C4-2B (cell line): ENCODE measurements around the gene GSK3A.

ENCODE experiments used
- H3K27ac ChIP-seq: fragments of 450-650 bp; 2 replicates; pipeline ENCODE4 v1.5.1; 2017
- ZFX ChIP-seq: fragments of 450-650 bp; IDR thresholded peaks from 2 replicates; pipeline ENCODE4 v1.6.1; 2017
- TF ChIP-seq, protein P1 (sequence below): fragments of 450-650 bp; conservative IDR thresholded peaks from 2 replicates; pipeline ENCODE4 v1.5.1; 2017; ENCODE audit warnings: mild to moderate bottlenecking

The GSK3A gene

GRCh38 chr19:42275103-42275502, 32.7 kb upstream of the GSK3A start:
- H3K27ac ChIP-seq: no peak overlapping the region
- TF ChIP-seq, protein P1, sequence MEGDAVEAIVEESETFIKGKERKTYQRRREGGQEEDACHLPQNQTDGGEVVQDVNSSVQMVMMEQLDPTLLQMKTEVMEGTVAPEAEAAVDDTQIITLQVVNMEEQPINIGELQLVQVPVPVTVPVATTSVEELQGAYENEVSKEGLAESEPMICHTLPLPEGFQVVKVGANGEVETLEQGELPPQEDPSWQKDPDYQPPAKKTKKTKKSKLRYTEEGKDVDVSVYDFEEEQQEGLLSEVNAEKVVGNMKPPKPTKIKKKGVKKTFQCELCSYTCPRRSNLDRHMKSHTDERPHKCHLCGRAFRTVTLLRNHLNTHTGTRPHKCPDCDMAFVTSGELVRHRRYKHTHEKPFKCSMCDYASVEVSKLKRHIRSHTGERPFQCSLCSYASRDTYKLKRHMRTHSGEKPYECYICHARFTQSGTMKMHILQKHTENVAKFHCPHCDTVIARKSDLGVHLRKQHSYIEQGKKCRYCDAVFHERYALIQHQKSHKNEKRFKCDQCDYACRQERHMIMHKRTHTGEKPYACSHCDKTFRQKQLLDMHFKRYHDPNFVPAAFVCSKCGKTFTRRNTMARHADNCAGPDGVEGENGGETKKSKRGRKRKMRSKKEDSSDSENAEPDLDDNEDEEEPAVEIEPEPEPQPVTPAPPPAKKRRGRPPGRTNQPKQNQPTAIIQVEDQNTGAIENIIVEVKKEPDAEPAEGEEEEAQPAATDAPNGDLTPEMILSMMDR: no peak
- TF ChIP-seq ZFX: no peak

DNA sequence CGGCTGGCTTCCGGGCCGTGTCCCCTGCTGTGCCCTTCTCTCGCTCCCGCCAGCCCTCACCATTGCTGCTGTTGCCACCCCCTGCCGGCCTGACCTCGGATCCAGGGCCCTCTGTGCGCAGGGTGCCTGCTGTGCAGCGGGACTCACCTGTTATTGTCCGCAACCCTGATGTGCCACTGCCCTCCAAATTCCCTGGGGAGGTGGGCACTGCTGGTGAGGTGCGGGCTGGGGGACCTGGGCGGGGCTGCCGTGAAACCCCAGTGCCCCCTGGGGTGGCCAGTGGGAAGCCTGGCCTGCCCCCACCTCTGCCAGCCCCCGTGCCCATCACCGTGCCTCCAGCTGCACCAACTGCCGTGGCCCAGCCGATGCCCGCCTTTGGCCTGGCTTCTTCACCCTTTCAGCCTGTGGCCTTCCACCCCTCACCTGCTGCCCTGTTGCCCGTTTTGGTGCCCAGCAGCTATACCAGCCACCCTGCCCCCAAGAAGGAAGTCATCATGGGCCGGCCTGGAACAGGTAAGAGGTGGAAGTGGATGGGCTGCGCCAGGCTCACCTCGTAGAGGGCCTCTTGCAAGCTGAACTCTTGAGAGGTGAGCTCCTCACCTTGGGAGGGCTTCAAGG, 31.8 kb upstream of the GSK3A start:
- H3K27ac ChIP-seq: no peak overlapping the region
- TF ChIP-seq ZFX: no peak
- TF ChIP-seq, protein P1: no peak

GRCh38 chr19:42273407-42274064, 31.1 kb upstream of the GSK3A start:
- no peak overlapping the region for H3K27ac ChIP-seq
- TF ChIP-seq, protein P1: no peak
- TF ChIP-seq ZFX: no peak

DNA sequence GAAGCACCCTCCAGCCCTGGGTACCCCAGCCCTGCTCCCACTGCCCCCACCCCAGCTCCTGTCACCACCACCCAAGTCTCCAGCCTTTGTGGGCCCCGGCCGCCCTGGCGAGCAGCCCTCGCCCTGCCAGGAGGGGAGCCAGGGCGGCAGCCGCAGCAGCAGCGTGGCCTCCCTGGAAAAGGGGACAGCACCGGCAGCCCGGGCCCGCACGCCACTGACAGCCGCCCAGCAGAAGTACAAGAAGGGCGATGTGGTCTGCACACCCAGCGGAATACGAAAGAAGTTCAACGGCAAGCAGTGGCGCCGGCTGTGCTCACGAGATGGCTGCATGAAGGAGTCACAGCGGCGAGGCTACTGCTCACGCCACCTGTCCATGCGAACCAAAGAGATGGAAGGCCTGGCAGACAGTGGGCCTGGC, 30.6 kb upstream of the GSK3A start:
- no peak overlapping the region for H3K27ac ChIP-seq
- TF ChIP-seq, protein P1: no peak

DNA sequence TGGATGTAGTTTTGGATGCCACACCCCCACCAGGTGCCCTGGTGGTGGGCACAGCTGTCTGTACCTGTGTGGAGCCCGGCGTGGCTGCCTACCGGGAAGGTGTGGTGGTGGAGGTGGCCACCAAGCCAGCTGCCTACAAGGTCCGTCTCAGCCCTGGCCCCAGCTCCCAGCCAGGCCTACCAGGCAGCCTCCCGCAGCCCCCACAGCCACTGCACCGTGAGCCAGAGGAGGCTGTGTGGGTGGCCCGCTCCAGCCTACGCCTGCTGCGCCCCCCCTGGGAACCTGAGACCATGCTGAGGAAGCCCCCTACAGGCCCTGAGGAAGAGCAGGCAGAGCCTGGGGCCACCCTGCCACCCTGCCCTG, 30.1 kb upstream of the GSK3A start:
- no peak overlapping the region for H3K27ac ChIP-seq
- TF ChIP-seq ZFX: no peak
- TF ChIP-seq, protein P1: no peak

DNA sequence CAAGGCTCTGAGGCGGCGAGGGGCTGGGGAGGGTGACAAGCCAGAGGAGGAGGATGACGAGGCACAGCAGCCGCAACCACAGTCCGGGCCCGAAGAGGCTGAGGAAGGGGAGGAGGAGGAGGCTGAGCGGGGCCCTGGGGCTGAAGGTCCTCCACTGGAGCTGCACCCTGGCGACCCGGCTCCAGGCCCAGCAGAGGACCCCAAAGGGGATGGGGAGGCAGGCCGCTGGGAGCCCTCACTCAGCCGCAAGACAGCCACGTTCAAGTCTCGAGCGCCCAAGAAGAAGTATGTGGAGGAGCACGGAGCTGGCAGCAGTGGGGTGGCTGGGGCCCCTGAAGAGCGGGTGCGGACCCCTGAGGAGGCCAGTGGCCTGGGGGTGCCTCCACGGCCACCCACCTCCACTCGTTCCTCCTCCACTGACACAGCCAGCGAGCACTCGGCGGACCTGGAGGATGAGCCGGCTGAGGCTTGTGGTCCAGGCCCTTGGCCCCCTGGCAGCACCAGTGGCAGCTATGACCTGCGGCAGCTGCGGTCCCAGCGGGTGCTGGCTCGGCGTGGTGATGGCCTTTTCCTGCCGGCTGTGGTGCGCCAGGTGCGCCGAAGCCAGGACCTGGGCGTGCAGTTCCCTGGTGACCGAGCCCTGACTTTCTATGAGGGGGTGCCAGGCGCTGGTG, 29.6 kb upstream of the GSK3A start:
- no peak overlapping the region; the same call in 1 of the 2 replicates for H3K27ac ChIP-seq
- no peak for TF ChIP-seq ZFX
- TF ChIP-seq, protein P1: no peak

GRCh38 chr19:42271045-42271419, 28.6 kb upstream of the GSK3A start:
- TF ChIP-seq, protein P1: no peak
- peak overlapping the region; percentile 89; the same call in 1 of the 2 replicates for H3K27ac ChIP-seq
